NB4 (cell line): ENCODE data around the gene TADA2B.

ENCODE experiments used
- MYC ChIP-seq: IDR thresholded peaks from 2 replicates; pipeline ENCODE4 v1.6.1; 2011; ENCODE audit warnings: low read depth, low read length
- TF ChIP-seq, protein P1 (sequence below): IDR thresholded peaks from one replicate; pipeline ENCODE4 v1.5.1; 2012; ENCODE audit warnings: low read depth, low read length

DNA sequence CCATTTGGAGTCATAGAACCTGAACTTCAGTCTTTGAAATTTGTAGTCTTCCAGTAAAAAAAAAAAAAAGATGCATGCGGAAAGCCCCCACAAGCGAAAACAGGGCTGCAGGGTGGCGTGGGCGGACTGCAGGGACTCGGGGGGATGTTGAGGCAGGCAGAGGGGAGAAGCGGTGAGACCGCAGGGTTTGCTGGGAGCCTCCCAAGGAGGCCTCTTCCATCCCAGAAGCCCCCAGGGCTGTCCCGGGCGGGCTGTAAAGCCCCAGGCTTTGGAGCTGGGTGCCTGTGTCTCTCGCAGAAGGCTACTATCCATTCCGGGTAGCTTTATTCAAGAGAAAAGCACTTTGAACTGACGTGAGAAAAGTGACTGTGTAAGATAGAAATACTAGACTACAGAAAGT, 46.7 kb upstream of the TADA2B start:
- no peak for TF ChIP-seq MYC
- TF ChIP-seq, protein P1, sequence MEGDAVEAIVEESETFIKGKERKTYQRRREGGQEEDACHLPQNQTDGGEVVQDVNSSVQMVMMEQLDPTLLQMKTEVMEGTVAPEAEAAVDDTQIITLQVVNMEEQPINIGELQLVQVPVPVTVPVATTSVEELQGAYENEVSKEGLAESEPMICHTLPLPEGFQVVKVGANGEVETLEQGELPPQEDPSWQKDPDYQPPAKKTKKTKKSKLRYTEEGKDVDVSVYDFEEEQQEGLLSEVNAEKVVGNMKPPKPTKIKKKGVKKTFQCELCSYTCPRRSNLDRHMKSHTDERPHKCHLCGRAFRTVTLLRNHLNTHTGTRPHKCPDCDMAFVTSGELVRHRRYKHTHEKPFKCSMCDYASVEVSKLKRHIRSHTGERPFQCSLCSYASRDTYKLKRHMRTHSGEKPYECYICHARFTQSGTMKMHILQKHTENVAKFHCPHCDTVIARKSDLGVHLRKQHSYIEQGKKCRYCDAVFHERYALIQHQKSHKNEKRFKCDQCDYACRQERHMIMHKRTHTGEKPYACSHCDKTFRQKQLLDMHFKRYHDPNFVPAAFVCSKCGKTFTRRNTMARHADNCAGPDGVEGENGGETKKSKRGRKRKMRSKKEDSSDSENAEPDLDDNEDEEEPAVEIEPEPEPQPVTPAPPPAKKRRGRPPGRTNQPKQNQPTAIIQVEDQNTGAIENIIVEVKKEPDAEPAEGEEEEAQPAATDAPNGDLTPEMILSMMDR = no peak
